Measurements from ENCODE around the gene CCDC60.

GRCh38 chr12:119340578-119340977 is 6.0 kb downstream of the CCDC60 start:
- no peak for TF ChIP-seq GRHL1 (CRISPR knock-in tag; conservative IDR thresholded peaks at IDR 0.05)
- TF ChIP-seq MAX (IDR thresholded peaks at IDR 0.05) = no peak
- TF ChIP-seq, protein P1, sequence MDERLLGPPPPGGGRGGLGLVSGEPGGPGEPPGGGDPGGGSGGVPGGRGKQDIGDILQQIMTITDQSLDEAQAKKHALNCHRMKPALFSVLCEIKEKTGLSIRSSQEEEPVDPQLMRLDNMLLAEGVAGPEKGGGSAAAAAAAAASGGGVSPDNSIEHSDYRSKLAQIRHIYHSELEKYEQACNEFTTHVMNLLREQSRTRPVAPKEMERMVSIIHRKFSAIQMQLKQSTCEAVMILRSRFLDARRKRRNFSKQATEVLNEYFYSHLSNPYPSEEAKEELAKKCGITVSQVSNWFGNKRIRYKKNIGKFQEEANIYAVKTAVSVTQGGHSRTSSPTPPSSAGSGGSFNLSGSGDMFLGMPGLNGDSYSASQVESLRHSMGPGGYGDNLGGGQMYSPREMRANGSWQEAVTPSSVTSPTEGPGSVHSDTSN (CRISPR knock-in tag; IDR thresholded peaks at IDR 0.05) = no peak
- no peak for TF ChIP-seq MTF1 (CRISPR knock-in tag; IDR thresholded peaks at IDR 0.05)
- no peak for TF ChIP-seq XBP1 (CRISPR knock-in tag; IDR thresholded peaks at IDR 0.05)
